ENCODE data around the gene NPB. TPM values are rescaled to one million over a fixed set of nuclear protein-coding genes. Genes with fewer than 3 reads are reported as not detected.
A peak's percentile ranks its signal among the peaks of the same experiment; 100 is the strongest.

NPB gene
- total RNA-seq, 4 donors from 2014 or later: 0.12 to 0.16 TPM; not detected in 2

GRCh38 chr17:81865358-81865732 lies 36.7 kb upstream of the NPB start:
- no peaks in the 10 kb centered on the region for H3K27me3 ChIP-seq
- H3K27ac ChIP-seq: peak overlapping the region in 3 of 4 donors; percentile 27 to 99 (median 98)
- H3K4me3 ChIP-seq: no peak overlapping the region
- whole genome bisulfite sequencing, 2 donors (ENCODE audit: low coverage in 1 of 2): 93 to 100% methylated on average over 3 to 6 of the region's 8 CpGs
- no peak for ATAC-seq
- TF ChIP-seq EP300 (IDR thresholded peaks at IDR 0.05): no peak
- peaks cover 0 to 72% (median 36%) of the 10 kb centered on the region in 3 donors for H3K4me1 ChIP-seq
- H3K9me3 ChIP-seq: no peaks in the 10 kb centered on the region
- H3K36me3 ChIP-seq: peaks cover 0 to 42% of the 10 kb centered on the region in 2 donors

DNA sequence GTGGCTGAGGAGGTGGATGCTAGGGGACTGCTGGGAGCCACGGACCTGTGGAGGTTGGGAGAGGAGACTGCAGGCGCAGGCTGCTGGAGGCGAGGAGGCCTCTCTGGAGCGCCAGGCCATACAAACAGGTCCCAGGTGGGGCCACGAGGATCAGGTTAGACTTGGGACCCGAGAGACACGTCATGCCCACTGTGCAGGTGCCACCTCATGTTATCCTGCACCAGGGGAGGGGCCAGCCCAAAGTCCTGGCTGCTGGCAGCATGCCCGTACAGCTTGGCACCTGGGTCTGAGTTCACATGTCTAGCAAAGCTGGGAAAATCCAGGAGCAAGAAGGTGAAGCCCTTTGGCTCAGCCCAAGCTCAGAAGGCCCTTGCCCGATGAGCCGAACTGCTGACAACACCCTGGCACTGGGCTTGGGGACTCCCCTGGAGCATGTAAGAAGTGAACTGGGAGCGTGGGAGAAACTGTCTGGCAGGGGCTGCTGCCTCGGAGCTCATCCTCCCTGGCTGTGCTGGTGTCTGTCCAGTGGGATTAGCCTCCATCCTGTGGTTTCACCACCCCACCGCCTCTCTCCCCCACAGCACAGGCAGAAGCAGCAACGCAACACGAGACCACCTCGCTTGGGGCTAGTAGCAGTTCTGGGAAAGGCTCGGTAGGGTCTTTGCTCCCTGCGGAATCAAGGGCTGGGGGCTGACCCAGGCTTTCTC lies 36.2 kb upstream of the NPB start:
- peaks cover 0 to 74% (median 36%) of the 10 kb centered on the region in 3 donors for H3K4me1 ChIP-seq
- H3K27me3 ChIP-seq: no peaks in the 10 kb centered on the region
- TF ChIP-seq POLR2AphosphoS5 (IDR thresholded peaks at IDR 0.05) (no peak), EP300 (IDR thresholded peaks at IDR 0.05) (no peak), POLR2A (IDR thresholded peaks at IDR 0.05) (no peak), CTCF (IDR thresholded peaks at IDR 0.05) (no peak)
- no CpG with 5 or more reads among the region's 18 CpGs for WGBS, 2 donors (ENCODE audit: low coverage in 1 of 2)
- no peak overlapping the region for H3K4me3 ChIP-seq
- H3K36me3 ChIP-seq: peaks cover 0 to 42% of the 10 kb centered on the region in 2 donors
- H3K27ac ChIP-seq: peak overlapping the region in 3 of 4 donors; percentile 27 to 99 (median 98)
- no peaks in the 10 kb centered on the region for H3K9me3 ChIP-seq
- ATAC-seq: no peak

- no peak for ATAC-seq
- H3K36me3 ChIP-seq: peaks cover 0 to 42% of the 10 kb centered on the region in 2 donors
These were observed 35.4 kb upstream of the NPB start for GRCh38 chr17:81866440-81867169.

DNA sequence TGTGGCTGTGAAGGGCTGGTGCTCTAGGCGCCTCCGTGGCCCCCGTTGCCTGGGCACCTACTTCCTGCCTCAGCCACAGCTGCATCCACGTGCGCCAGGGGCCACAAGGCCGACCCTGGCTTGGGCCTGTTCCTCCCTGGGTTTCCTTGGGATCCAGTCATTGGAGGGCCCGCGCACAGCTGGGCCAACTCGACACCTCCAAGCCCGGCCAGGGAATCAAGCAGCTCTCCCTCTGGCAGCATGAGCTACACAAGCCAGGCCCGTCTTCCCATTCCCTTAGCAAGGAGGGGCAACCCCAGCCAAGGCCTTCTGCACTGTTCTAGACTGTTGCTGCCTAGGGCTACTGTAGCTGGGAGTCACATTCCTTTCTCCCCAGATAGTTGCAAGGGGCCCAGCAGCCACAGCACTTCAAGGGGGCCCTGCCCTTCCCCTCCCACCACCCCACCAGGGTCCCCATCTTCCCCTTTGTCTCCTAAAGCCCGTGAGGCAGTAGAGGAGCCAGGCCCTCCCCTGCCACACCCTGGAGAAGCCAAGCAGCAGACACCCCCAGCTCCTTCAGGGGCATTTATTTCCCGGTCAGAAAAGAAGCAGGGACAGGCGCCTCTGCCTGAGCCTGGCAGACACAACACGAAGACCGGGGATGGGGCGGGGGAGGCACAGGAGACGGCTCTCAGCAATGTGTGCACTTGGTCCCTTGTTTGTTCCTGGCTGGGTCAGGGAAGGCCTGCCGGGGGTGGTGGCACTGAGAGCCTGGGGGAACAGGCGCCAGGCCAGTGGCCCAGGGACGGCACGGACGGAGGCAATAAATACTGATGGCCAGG lies 34.7 kb upstream of the NPB start:
- no CpG with 5 or more reads among the region's 23 CpGs for WGBS, 2 donors (ENCODE audit: low coverage in 1 of 2)
- Histone ChIP-seq H3K4me1 (peaks cover 0 to 72% (median 30%) of the 10 kb centered on the region in 3 donors), H3K36me3 (peaks cover 0 to 42% of the 10 kb centered on the region in 2 donors), H3K4me3 (no peak overlapping the region), H3K27me3 (no peaks in the 10 kb centered on the region), H3K9me3 (no peaks in the 10 kb centered on the region), H3K27ac (peak overlapping the region in 3 of 4 donors; percentile 98 to 99 (median 99))
- TF ChIP-seq POLR2A (IDR thresholded peaks at IDR 0.05) (peak in 1 of 2 donors; percentile 8), POLR2AphosphoS5 (IDR thresholded peaks at IDR 0.05) (peak; percentile 7), EP300 (IDR thresholded peaks at IDR 0.05) (no peak), CTCF (IDR thresholded peaks at IDR 0.05) (no peak)
- no peak for ATAC-seq

More at GRCh38 chr17:81866440-81867169, 35.4 kb upstream of the NPB start:
- Histone ChIP-seq H3K27me3 (no peaks in the 10 kb centered on the region), H3K4me3 (no peak overlapping the region), H3K27ac (peak overlapping the region in 3 of 4 donors; percentile 98 to 99 (median 99)), H3K9me3 (no peaks in the 10 kb centered on the region), H3K4me1 (peaks cover 0 to 72% (median 33%) of the 10 kb centered on the region in 3 donors)
- peak; percentile 24 for TF ChIP-seq POLR2AphosphoS5 (IDR thresholded peaks at IDR 0.05)
- peak in 1 of 2 donors; percentile 17 for TF ChIP-seq POLR2A (IDR thresholded peaks at IDR 0.05)
- TF ChIP-seq CTCF (IDR thresholded peaks at IDR 0.05): no peak
- 65% methylated on average over 4 of the region's 18 CpGs; no CpG with 5 or more reads in 1 of the 2 donors for WGBS, 2 donors (ENCODE audit: low coverage in 1 of 2)
